Sigmoid colon (tissue), 4 donors: ENCODE results near the gene VCP.

Source experiments
- CTCF ChIP-seq, 4 experiments: fragments of 450-650 bp in 3 of 4; fragments of 200-600 bp in 1 of 4; IDR thresholded peaks; one replicate each; pipeline ENCODE4 v1.5.1; 2016 to 2019; ENCODE audit warnings: antibody characterized with exemption in 4 of 4, mild to moderate bottlenecking in 3 of 4, moderate library complexity in 2 of 4
- POLR2AphosphoS5 ChIP-seq, 4 donors: sonication (generic); formaldehyde crosslinking; IDR thresholded peaks; one replicate each; pipeline ENCODE4 v1.6.1; 2017; ENCODE audit warnings: antibody characterized with exemption in 4 of 4

GRCh38 chr9:35069020-35069419 lies 3.4 kb downstream of the VCP start:
- TF ChIP-seq CTCF (IDR thresholded peaks at IDR 0.05) (no peak), POLR2AphosphoS5 (IDR thresholded peaks at IDR 0.05) (no peak)
